GM12801 (cell line): Measurements from ENCODE around the gene SETX.

Experiments used
- CTCF ChIP-seq: IDR thresholded peaks from one replicate; pipeline ENCODE4 v1.5.1; 2011; ENCODE audit warnings: control low read depth; ENCODE audit not compliant: insufficient read length; ENCODE audit errors: extremely low read depth

The SETX gene

GRCh38 chr9:132247942-132248341, 106.8 kb downstream of the SETX start:
- TF ChIP-seq CTCF, result no peak

GRCh38 chr9:132245465-132245864, 109.3 kb downstream of the SETX start:
- TF ChIP-seq CTCF, result no peak

- TF ChIP-seq CTCF, result no peak
These were observed 110.0 kb downstream of the SETX start for GRCh38 chr9:132244582-132245455.

- no peak for TF ChIP-seq CTCF
These were observed 111.4 kb downstream of the SETX start for GRCh38 chr9:132243156-132244074.

GRCh38 chr9:132242621-132243155, 112.1 kb downstream of the SETX start:
- no peak for TF ChIP-seq CTCF

GRCh38 chr9:132241840-132242620, 112.8 kb downstream of the SETX start:
- no peak for TF ChIP-seq CTCF
